Keratinocyte (primary cell): ENCODE data around the gene MPV17L. TPM values are rescaled to one million over a fixed set of nuclear protein-coding genes. Genes with fewer than 3 reads are reported as not detected.

Source experiments
- DNase-seq: peaks from one replicate; pipeline ENCODE4 v3.0.0-alpha.2; 2011; ENCODE audit warnings: low read depth, missing footprints, low spot score
- FAIRE-seq: peaks from 2 replicates; lab custom pipeline; 2011; peaks lifted over from hg19 to GRCh38; lab: Jason Lieb, UNC
- H2AFZ ChIP-seq: 2 replicates; pipeline ENCODE4 v1.6.0; 2012; ENCODE audit warnings: low read length, control low read depth, inconsistent platforms; ENCODE audit not compliant: control insufficient read depth
- H3K27ac ChIP-seq: 2 replicates; pipeline ENCODE4 v1.5.1; 2011; ENCODE audit warnings: low read length; ENCODE audit not compliant: control insufficient read depth, insufficient read depth
- H3K27me3 ChIP-seq: 3 replicates; pipeline ENCODE4 v1.6.0; 2011; ENCODE audit warnings: low read length; ENCODE audit not compliant: control insufficient read depth, insufficient read depth; ENCODE audit errors: extremely low read depth
- H3K36me3 ChIP-seq, 2 experiments: 2 replicates in 1 of 2; 3 replicates in 1 of 2; pipeline ENCODE4 v1.5.1; 2011; ENCODE audit warnings: low read length in 2 of 2, mild to moderate bottlenecking in 1 of 2; ENCODE audit not compliant: control insufficient read depth in 2 of 2, insufficient read depth in 2 of 2; ENCODE audit errors: extremely low read depth in 1 of 2
- H3K4me1 ChIP-seq: 3 replicates; pipeline ENCODE4 v1.5.1; 2011; ENCODE audit warnings: low read length; ENCODE audit not compliant: control insufficient read depth, insufficient read depth; ENCODE audit errors: extremely low read depth
- H3K4me2 ChIP-seq: 3 replicates; pipeline ENCODE4 v1.6.0; 2011; ENCODE audit warnings: low read depth, low read length; ENCODE audit not compliant: control insufficient read depth, insufficient read depth; ENCODE audit errors: extremely low read depth
- H3K4me3 ChIP-seq, 3 experiments: fragments of 200-600 bp in 1 of 3; sonication (generic) in 1 of 3; 2 replicates in 2 of 3; 3 replicates in 1 of 3; pipeline ENCODE4 v1.5.1; 2011 to 2016; ENCODE audit warnings: low read length in 3 of 3, mild to moderate bottlenecking in 3 of 3, control low read depth in 2 of 3, inconsistent platforms in 1 of 3, low read depth in 1 of 3, mixed read lengths in 1 of 3, mixed run types in 1 of 3, moderate library complexity in 1 of 3; ENCODE audit not compliant: control insufficient read depth in 2 of 3, insufficient read depth in 2 of 3; ENCODE audit errors: extremely low read depth in 1 of 3
- H3K79me2 ChIP-seq: 2 replicates; pipeline ENCODE4 v1.6.0; 2012; ENCODE audit warnings: low read length; ENCODE audit not compliant: control insufficient read depth, insufficient read depth
- H3K9ac ChIP-seq: 3 replicates; pipeline ENCODE4 v1.6.0; 2011; ENCODE audit warnings: low read length; ENCODE audit not compliant: control insufficient read depth, insufficient read depth; ENCODE audit errors: extremely low read depth
- H3K9me1 ChIP-seq: 3 replicates; pipeline ENCODE4 v1.6.0; 2011; ENCODE audit warnings: low read length; ENCODE audit not compliant: control insufficient read depth, insufficient read depth; ENCODE audit errors: extremely low read depth
- H3K9me3 ChIP-seq: 2 replicates; pipeline ENCODE4 v1.5.1; 2012; ENCODE audit warnings: low read depth, low read length; ENCODE audit not compliant: control insufficient read depth
- H4K20me1 ChIP-seq: 3 replicates; pipeline ENCODE4 v1.6.0; 2011; ENCODE audit warnings: low read length; ENCODE audit not compliant: control insufficient read depth, insufficient read depth; ENCODE audit errors: extremely low read depth
- EZH2 ChIP-seq: IDR thresholded peaks from one replicate; pipeline ENCODE4 v1.6.1; 2012; ENCODE audit warnings: inconsistent platforms, mild to moderate bottlenecking, low read length, moderate library complexity
- dilution Hi-C: fragments of 300-500 bp; cut with MboI; formaldehyde crosslinking; loops from one replicate; pipeline ENCODE4 v1.7.0; 2020; ENCODE audit warnings: low sequenced_read_pairs; ENCODE audit not compliant: extremely low pct_ligation_motif_present
- polyA plus RNA-seq, 5 experiments: library from polyadenylated mRNA; depleted of rRNA in 3 of 5; stranded (reverse) in 3 of 5; stranded (forward) in 1 of 5; unstranded in 1 of 5; fragments of >200 nt; gene quantifications; 1 replicate in 1 of 5; 2 replicates in 3 of 5; 3 replicates in 1 of 5; pipeline versions ENCODE4 v1.2.1 to v1.2.3, GENCODE V29; 2011 to 2012; ENCODE audit warnings: missing spikeins in 2 of 5, low read depth in 1 of 5, low replicate concordance in 1 of 5
- TF ChIP-seq, protein P1 (sequence below), 3 experiments: IDR thresholded peaks in 1 of 3; conservative IDR thresholded peaks in 1 of 3; optimal IDR thresholded peaks in 1 of 3; 2 replicates in 2 of 3; 3 replicates in 1 of 3; pipeline versions ENCODE3 to v1.5.1; 2011; ENCODE audit warnings: low read length in 3 of 3, mild to moderate bottlenecking in 3 of 3, moderate library complexity in 2 of 3, control low read depth in 1 of 3, inconsistent platforms in 1 of 3; ENCODE audit not compliant: insufficient read depth in 2 of 3; ENCODE audit errors: extremely low read depth in 1 of 3

The MPV17L gene
- polyA plus RNA-seq, 1 donor (not counting 4 experiments of a cell fraction or from before 2014, with no cell fraction given), result 0.39 TPM

DNA sequence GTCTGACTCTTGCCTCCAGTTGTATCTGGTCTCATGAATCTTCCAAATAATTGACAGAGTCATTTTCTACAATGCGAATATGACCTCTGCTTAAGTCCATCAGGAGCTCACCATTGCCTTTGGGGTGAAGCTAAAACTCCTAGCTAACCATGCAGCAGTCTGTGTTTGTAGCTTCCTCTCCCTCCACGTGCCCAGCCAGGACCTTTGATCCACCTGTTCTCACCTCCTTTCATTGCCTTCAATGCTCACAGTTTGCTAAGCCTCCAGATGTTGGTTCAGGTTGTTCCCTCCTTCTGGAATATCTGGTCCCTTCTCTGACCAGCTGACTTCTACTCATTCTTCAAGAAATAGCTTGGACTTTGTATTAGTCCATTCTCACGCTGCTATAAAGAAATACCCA lies 61.8 kb downstream of the MPV17L start:
- no peaks in the 10 kb centered on the region for H3K4me1 ChIP-seq
- H3K27ac ChIP-seq, result no peak overlapping the region
- H3K9me1 ChIP-seq, result no peaks in the 10 kb centered on the region
- H3K27me3 ChIP-seq, result no peaks in the 10 kb centered on the region
- H3K79me2 ChIP-seq, result no peaks in the 10 kb centered on the region
- H3K36me3 ChIP-seq, result no peaks in the 10 kb centered on the region
- H4K20me1 ChIP-seq, result no peaks in the 10 kb centered on the region
- H2AFZ ChIP-seq, result no peak overlapping the region
- H3K4me3 ChIP-seq, result no peak overlapping the region
- H3K4me2 ChIP-seq, result no peak overlapping the region
- no peak for FAIRE-seq
- dilution Hi-C loops, result no loop called here
- no peak for DNase-seq
- TF ChIP-seq, protein P1, sequence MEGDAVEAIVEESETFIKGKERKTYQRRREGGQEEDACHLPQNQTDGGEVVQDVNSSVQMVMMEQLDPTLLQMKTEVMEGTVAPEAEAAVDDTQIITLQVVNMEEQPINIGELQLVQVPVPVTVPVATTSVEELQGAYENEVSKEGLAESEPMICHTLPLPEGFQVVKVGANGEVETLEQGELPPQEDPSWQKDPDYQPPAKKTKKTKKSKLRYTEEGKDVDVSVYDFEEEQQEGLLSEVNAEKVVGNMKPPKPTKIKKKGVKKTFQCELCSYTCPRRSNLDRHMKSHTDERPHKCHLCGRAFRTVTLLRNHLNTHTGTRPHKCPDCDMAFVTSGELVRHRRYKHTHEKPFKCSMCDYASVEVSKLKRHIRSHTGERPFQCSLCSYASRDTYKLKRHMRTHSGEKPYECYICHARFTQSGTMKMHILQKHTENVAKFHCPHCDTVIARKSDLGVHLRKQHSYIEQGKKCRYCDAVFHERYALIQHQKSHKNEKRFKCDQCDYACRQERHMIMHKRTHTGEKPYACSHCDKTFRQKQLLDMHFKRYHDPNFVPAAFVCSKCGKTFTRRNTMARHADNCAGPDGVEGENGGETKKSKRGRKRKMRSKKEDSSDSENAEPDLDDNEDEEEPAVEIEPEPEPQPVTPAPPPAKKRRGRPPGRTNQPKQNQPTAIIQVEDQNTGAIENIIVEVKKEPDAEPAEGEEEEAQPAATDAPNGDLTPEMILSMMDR (optimal IDR thresholded peaks at IDR 0.05 in 1 of 3, IDR thresholded peaks at IDR 0.05 in 1 of 3, conservative IDR thresholded peaks at IDR 0.05 in 1 of 3; ENCODE audit: extremely low read depth in 1 of 3, insufficient read depth in 2 of 3, low read length in 3 of 3), result no peak
- TF ChIP-seq EZH2, result no peak
- H3K9ac ChIP-seq, result no peak overlapping the region
- no peaks in the 10 kb centered on the region for H3K9me3 ChIP-seq

DNA sequence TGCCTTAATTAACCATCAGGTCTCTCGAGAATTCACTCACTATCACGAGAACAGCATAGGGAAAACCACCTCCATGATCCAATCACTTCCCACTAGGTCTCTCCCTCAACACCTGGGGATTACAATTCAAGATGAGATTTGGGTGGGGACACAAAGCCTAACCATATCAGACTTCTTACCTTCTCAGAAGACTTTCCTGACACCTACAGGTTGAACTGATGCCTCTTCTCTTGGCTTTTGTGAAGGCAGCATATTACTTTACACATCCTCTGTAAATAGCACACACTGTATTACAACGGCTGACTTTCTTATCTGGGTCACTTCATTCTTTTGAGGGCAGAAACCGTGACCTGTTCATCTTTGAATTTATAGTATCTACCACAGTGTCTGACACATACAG lies 62.4 kb downstream of the MPV17L start:
- dilution Hi-C loops, result no loop called here
- DNase-seq, result no peak
- TF ChIP-seq, protein P1 (optimal IDR thresholded peaks at IDR 0.05 in 1 of 3, IDR thresholded peaks at IDR 0.05 in 1 of 3, conservative IDR thresholded peaks at IDR 0.05 in 1 of 3; ENCODE audit: extremely low read depth in 1 of 3, insufficient read depth in 2 of 3, low read length in 3 of 3), result peak in 1 of 3 experiments; percentile 21
- TF ChIP-seq EZH2, result no peak
- H3K27me3 ChIP-seq, result no peaks in the 10 kb centered on the region
- no peaks in the 10 kb centered on the region for H3K9me3 ChIP-seq
- H3K9me1 ChIP-seq, result no peaks in the 10 kb centered on the region
- FAIRE-seq, result no peak
- H2AFZ ChIP-seq, result no peak overlapping the region
- H3K9ac ChIP-seq, result no peak overlapping the region
- no peaks in the 10 kb centered on the region for H3K79me2 ChIP-seq
- H3K27ac ChIP-seq, result no peak overlapping the region
- H3K4me3 ChIP-seq, result no peak overlapping the region
- H4K20me1 ChIP-seq, result no peaks in the 10 kb centered on the region
- no peak overlapping the region for H3K4me2 ChIP-seq
- no peaks in the 10 kb centered on the region for H3K4me1 ChIP-seq
- H3K36me3 ChIP-seq, result no peaks in the 10 kb centered on the region
